Measurements from ENCODE around the gene NUDT5. TPM values are rescaled to one million over a fixed set of nuclear protein-coding genes. Genes with fewer than 3 reads are reported as not detected.
A peak's percentile ranks its signal among the peaks of the same experiment; 100 is the strongest.

NUDT5 gene
- total RNA-seq, 8 experiments from 2014 or later: 17.1 to 99.3 (median 36.6) TPM

DNA sequence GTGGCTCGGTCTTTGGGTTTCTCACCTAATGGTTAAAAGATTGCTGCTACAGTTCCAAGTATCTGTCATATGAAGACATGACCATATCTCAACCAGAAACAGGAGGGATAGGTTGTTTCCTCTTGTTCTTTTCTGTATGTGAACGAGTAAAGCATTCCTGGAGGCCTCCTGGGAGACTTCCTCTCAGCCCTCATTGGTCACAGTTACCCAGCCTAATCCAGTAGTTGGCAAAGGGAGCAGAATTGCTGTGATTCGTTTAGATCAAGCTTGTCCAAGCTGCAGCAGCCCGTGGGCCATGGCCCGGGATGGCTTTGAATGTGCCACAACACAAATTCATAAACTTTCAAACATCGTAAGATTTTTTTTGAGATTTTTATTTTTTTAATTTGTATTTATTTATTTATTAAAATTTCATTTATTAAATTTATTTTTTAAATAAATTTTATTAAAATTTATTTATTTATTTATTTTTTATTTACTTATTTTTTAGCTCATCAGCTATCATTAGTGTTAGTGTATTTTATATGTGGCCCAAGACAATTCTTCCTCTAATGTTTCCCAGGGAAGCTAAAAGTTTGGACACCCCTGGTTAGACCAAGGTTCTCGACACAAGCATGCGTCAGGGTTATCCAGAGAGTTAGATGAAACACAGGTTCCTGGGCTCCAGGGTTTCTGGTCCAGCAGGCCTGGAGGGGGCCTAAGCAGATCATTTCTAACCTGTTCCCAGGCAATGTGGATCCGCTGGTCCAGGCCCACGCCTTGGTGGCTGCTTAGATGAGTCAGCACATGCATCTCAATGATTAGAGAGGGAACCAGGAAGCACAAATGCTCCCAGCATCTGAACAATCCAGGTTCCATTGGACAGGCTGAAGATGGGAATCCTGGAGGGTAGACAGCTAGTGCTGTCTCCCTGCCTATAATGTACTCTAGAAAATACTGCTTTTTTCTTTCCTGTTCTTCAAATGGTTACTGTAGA lies 25.9 kb upstream of the NUDT5 start:
- Histone ChIP-seq H3K4me1 (replicated peaks in 1 of 2) (no peaks in the 10 kb centered on the region), H3K27ac (no peak overlapping the region), H3K4me3 (no peak overlapping the region)
- 67 to 100% (median 94%) methylated on average over 1 to 10 of the region's 10 CpGs for WGBS, 10 experiments
- in situ Hi-C loops (cut with MboI; ENCODE audit: low pct_unique_long_range_greater_than_20kb in 2 of 9, low sequenced_read_pairs in 9 of 9, unreplicated experiment in 9 of 9): loop anchor here in 1 of 9 experiments (25.0 kb wide), 1 partner anchor 109 kb away; no protein-coding TSS in a partner anchor
- ATAC-seq (replicated peaks in 6 of 8): peak in 2 of 8 experiments; percentile 41 to 68

DNA sequence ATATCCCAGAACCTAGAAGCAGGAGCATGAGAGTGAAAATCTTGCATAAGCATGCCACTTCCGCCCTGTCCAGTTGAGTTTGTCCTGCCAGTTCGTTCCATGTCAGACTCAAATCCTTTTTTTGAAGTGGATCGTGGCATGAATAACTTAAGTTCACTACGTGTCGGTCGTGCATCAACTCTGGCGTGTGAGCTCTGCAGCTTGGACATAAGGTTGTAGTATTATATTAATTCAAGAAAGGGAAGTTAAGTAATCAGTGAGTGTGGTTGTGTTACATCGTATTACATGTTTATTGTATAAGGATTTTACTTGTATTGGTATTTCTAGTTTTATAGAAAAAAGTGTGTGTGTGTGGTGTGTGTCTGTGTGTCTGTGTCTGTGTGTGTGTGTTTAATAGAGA lies 23.3 kb upstream of the NUDT5 start:
- 93 to 100% (median 97%) methylated on average over 1 to 8 of the region's 8 CpGs; no CpG with 5 or more reads in 2 of the 10 experiments for WGBS, 10 experiments
- no peak overlapping the region for H3K4me3 ChIP-seq
- in situ Hi-C loops (cut with MboI; ENCODE audit: low pct_unique_long_range_greater_than_20kb in 2 of 9, low sequenced_read_pairs in 9 of 9, unreplicated experiment in 9 of 9): loop anchor here in 1 of 9 experiments (25.0 kb wide), 1 partner anchor 107 kb away; no protein-coding TSS in a partner anchor
- ATAC-seq (replicated peaks in 6 of 8): no peak
- no peak overlapping the region for H3K27ac ChIP-seq
- H3K4me1 ChIP-seq (replicated peaks in 1 of 2): no peaks in the 10 kb centered on the region

DNA sequence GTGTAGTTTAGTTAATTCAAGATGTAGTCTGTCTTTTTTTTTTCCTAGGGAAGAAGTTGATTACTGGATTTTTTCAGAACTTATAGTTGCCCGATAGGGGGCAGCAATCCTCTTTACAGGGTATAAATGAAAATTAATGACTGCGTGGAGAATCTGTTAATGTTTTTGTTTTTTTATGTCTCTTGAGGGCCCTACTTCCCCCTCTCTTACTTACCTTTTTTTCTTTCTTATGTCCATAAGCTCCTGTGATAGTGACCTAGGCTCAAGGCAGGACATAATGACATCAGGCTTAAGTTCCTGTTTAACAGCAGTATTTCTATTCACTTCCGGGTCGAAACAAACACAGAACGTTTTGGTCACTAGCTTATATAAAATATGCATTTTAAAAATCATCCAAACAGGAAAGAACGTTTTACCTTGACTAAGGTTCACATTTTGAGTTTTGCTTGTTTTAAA lies 19.1 kb upstream of the NUDT5 start:
- H3K4me1 ChIP-seq (replicated peaks in 1 of 2): no peaks in the 10 kb centered on the region
- H3K4me3 ChIP-seq: no peak overlapping the region
- peak in 3 of 8 experiments; percentile 28 to 43 (median 40) for ATAC-seq (replicated peaks in 6 of 8)
- 20 to 65% (median 50%) methylated on average over 1 to 6 of the region's 6 CpGs for WGBS, 10 experiments
- H3K27ac ChIP-seq: no peak overlapping the region
- in situ Hi-C loops (cut with MboI; ENCODE audit: low pct_unique_long_range_greater_than_20kb in 2 of 9, low sequenced_read_pairs in 9 of 9, unreplicated experiment in 9 of 9): loop anchor here in 1 of 9 experiments (25.0 kb wide), 1 partner anchor 102 kb away; no protein-coding TSS in a partner anchor

DNA sequence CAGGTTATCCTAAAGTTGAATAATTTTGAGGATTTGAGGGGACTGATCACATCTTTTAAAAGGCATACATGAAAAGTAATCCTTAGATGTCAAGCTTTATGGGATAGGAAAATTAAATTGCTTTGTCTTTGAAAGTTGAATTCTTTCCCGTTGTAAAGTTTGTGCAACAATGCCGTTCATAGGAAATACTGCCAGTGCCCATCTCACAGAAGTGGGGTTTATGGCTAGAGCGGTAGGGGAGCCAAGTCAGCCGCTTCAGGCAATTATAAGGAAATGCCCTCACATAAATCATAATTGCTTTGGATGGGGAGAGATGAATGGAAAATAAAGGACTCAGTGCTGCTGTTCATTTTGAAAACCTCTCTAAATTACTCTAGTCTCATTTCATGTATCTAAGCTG lies 18.4 kb upstream of the NUDT5 start:
- Histone ChIP-seq H3K27ac (no peak overlapping the region), H3K4me3 (no peak overlapping the region), H3K4me1 (replicated peaks in 1 of 2) (no peaks in the 10 kb centered on the region)
- 20 to 100% (median 77%) methylated on average over 1 to 4 of the region's 4 CpGs; no CpG with 5 or more reads in 4 of the 10 experiments for WGBS, 10 experiments
- in situ Hi-C loops (cut with MboI; ENCODE audit: low pct_unique_long_range_greater_than_20kb in 2 of 9, low sequenced_read_pairs in 9 of 9, unreplicated experiment in 9 of 9): loop anchor here in 1 of 9 experiments (25.0 kb wide), 1 partner anchor 102 kb away; no protein-coding TSS in a partner anchor
- ATAC-seq (replicated peaks in 6 of 8): no peak

DNA sequence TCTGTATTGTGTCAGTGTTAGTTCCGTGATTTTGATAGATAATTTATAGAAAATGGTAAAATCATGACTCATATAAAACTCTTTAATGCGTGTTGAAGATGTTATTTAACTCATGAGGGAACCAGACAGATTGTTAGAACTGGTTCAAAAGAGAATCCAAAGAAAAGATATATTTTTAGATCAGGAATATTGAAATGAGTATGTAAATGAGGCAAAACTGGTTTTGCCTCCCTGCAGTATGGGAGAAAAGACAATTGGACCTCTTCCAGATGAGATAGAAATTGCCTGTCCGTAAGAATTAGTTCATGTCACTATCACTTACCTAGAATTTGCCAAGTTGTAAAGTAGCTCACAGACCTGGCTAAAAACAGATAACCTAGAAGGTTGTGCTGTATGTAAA lies 17.9 kb upstream of the NUDT5 start:
- in situ Hi-C loops (cut with MboI; ENCODE audit: low pct_unique_long_range_greater_than_20kb in 2 of 9, low sequenced_read_pairs in 9 of 9, unreplicated experiment in 9 of 9): loop anchor here in 1 of 9 experiments (25.0 kb wide), 1 partner anchor 101 kb away; no protein-coding TSS in a partner anchor
- Histone ChIP-seq H3K27ac (no peak overlapping the region), H3K4me1 (replicated peaks in 1 of 2) (no peaks in the 10 kb centered on the region), H3K4me3 (no peak overlapping the region)
- ATAC-seq (replicated peaks in 6 of 8): peak in 3 of 8 experiments; percentile 38 to 56 (median 46)
- WGBS, 10 experiments: 10 to 93% (median 89%) methylated on average over 2 to 3 of the region's 3 CpGs; no CpG with 5 or more reads in 1 of the 10 experiments

DNA sequence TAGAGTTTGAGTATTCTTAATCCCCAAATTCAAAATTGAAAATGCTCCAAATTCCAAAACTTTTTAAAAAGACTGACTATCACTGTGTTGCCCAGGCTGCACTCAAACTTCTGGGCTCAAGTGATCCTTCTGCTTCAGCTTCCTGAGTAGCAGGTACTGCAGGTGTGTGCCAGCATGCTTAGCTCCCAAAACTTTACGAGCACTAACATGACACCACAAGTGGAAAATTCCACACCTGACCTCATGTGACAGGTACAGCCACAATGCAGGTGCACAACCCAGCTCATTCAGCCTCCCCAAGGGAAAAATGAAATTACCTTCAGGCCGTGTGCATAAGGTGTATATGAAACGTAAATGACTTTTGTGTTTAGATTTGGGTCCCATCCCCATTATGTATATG lies 16.8 kb upstream of the NUDT5 start:
- Histone ChIP-seq H3K4me3 (no peak overlapping the region), H3K27ac (no peak overlapping the region), H3K4me1 (replicated peaks in 1 of 2) (no peaks in the 10 kb centered on the region)
- no peak for ATAC-seq (replicated peaks in 6 of 8)
- 50 to 100% (median 91%) methylated on average over 1 to 3 of the region's 3 CpGs; no CpG with 5 or more reads in 2 of the 10 experiments for WGBS, 10 experiments
- in situ Hi-C loops (cut with MboI; ENCODE audit: low pct_unique_long_range_greater_than_20kb in 2 of 9, low sequenced_read_pairs in 9 of 9, unreplicated experiment in 9 of 9): loop anchor here in 1 of 9 experiments (25.0 kb wide), 1 partner anchor 100 kb away; no protein-coding TSS in a partner anchor

DNA sequence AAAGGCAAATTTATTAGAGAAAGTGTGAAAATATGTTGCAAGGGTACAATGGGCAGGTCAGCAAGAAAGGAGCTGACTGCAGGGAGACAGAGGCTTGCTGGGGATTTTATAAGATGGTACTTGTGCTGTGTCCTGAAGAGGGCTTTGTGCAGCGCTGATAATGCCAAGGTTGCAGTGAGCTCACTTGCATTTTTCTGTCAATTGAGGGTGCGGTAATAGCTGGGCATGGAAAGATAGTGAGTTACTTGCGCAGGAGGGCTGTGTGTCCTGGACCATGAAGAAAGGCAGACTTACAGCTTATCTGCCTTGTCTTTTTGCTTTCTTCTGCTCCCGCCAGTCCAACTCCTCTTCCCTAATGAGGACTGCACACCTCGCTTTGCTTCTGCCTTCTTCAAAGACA lies 12.8 kb upstream of the NUDT5 start:
- 90 to 100% (median 98%) methylated on average over 1 to 5 of the region's 5 CpGs for WGBS, 10 experiments
- no peaks in the 10 kb centered on the region for H3K4me1 ChIP-seq (replicated peaks in 1 of 2)
- ATAC-seq (replicated peaks in 6 of 8): no peak
- H3K27ac ChIP-seq: no peak overlapping the region
- in situ Hi-C loops (cut with MboI; ENCODE audit: low pct_unique_long_range_greater_than_20kb in 2 of 9, low sequenced_read_pairs in 9 of 9, unreplicated experiment in 9 of 9): loop anchor here in 1 of 9 experiments (25.0 kb wide), 1 partner anchor 96 kb away; no protein-coding TSS in a partner anchor
- no peak overlapping the region for H3K4me3 ChIP-seq

DNA sequence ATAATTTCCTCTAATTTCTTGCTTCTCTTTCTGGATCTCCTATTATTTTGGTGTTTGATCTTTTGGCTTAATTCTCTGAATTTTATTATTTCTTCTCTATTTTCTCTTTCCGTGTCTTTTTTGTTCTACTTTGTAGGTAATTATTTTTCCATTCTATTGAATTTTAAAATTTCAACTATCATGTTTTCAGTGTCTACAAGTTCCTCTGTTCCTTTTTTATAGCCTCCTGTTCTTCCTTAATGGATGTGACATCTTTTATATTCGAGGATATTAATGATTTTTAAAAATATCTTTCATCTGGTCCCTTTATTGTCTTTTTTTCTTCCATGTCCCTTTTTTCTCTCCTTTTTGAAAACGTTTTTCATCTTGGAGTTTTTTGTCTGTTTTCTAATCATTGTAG lies 11.4 kb upstream of the NUDT5 start:
- ATAC-seq (replicated peaks in 6 of 8): no peak
- in situ Hi-C loops (cut with MboI; ENCODE audit: low pct_unique_long_range_greater_than_20kb in 2 of 9, low sequenced_read_pairs in 9 of 9, unreplicated experiment in 9 of 9): loop anchor here in 1 of 9 experiments (25.0 kb wide), 1 partner anchor 95 kb away; no protein-coding TSS in a partner anchor
- Histone ChIP-seq H3K4me1 (replicated peaks in 1 of 2) (no peaks in the 10 kb centered on the region), H3K27ac (no peak overlapping the region), H3K4me3 (no peak overlapping the region)
- 52 to 84% (median 69%) methylated on average over 2 to 3 of the region's 3 CpGs for WGBS, 10 experiments

DNA sequence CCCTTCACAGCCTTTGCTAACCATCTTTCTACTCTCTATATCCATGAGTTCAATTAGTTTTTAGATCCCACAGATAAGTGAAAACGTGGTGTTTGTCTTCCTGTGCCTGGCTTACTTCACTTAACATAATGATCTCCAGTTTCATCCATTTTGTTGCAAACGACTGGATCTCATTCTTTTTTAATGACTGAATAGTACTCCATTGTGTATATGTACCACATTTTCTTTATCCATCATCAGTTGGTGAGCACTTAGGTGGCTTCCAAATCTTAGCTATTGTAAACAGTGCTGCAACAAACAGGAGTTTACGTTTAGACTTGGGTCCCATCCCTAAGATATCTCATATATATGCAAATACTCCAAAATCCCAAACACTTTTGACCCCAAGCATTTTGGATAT lies 9.4 kb upstream of the NUDT5 start:
- Histone ChIP-seq H3K4me3 (no peak overlapping the region), H3K27ac (no peak overlapping the region), H3K4me1 (replicated peaks in 1 of 2) (no peaks in the 10 kb centered on the region)
- ATAC-seq (replicated peaks in 6 of 8): no peak
- WGBS, 10 experiments: 33 to 100% (median 93%) methylated on average over 1 to 3 of the region's 3 CpGs; no CpG with 5 or more reads in 3 of the 10 experiments
- in situ Hi-C loops (cut with MboI; ENCODE audit: low pct_unique_long_range_greater_than_20kb in 2 of 9, low sequenced_read_pairs in 9 of 9, unreplicated experiment in 9 of 9): loop anchor here in 1 of 9 experiments (25.0 kb wide), 1 partner anchor 93 kb away; no protein-coding TSS in a partner anchor

DNA sequence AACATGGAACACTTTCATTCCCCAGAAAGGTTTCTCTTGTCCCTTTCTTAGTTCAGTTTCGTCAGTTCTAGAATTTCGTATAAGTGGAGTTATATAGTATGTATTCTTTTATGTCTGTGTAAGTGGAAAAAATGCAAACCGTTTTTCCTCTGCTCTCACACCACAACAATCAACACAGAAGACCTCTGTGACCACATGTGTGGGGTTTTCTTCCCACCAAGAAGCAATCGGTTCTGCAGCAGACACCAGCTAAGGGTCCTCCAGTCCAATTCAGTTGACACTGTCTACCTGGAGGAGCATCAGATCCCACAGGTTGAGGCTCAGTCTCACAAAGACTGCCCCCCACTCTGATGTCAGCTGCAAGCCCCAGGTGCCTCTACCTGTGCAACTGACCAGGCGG lies 6.5 kb upstream of the NUDT5 start:
- H3K4me1 ChIP-seq (replicated peaks in 1 of 2): peaks cover 2 to 5% of the 10 kb centered on the region in 2 donors

DNA sequence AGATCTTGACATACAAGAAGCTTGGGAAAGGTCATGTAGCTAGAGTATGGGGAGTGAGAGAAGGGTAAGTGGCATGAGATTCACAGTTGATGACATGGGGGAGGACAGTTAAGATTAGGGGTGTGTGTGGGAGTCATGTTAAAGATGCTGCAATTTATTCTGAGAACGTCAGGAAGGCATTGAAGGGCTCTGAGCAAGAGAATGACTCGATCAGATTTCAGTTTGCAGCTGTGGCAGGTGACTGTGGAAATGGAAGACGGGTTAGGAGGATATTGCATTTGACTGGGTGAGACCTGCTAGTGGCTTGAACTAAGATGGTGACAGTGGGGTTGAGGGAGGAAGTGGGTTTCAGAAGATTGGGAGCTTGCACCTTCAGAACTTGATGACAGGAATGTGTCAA lies 5.9 kb upstream of the NUDT5 start:
- no peak for ATAC-seq (replicated peaks in 6 of 8)
- H3K4me1 ChIP-seq (replicated peaks in 1 of 2): peaks cover 3 to 6% of the 10 kb centered on the region in 2 donors
- WGBS, 10 experiments: 50 to 100% (median 82%) methylated on average over 1 to 3 of the region's 3 CpGs; no CpG with 5 or more reads in 2 of the 10 experiments
- in situ Hi-C loops (cut with MboI; ENCODE audit: low pct_unique_long_range_greater_than_20kb in 2 of 9, low sequenced_read_pairs in 9 of 9, unreplicated experiment in 9 of 9): loop anchor here in 1 of 9 experiments (25.0 kb wide), 1 partner anchor 89 kb away; no protein-coding TSS in a partner anchor
- H3K27ac ChIP-seq: no peak overlapping the region
- H3K4me3 ChIP-seq: no peak overlapping the region

More for the DNA sequence above, 6.5 kb upstream of the NUDT5 start:
- Histone ChIP-seq H3K27ac (no peak overlapping the region), H3K4me3 (no peak overlapping the region)
- in situ Hi-C loops (cut with MboI; ENCODE audit: low pct_unique_long_range_greater_than_20kb in 2 of 9, low sequenced_read_pairs in 9 of 9, unreplicated experiment in 9 of 9): loop anchor here in 1 of 9 experiments (25.0 kb wide), 1 partner anchor 90 kb away; no protein-coding TSS in a partner anchor
- no peak for ATAC-seq (replicated peaks in 6 of 8)
- WGBS, 10 experiments: 80 to 100% (median 96%) methylated on average over 2 to 4 of the region's 5 CpGs; no CpG with 5 or more reads in 2 of the 10 experiments

DNA sequence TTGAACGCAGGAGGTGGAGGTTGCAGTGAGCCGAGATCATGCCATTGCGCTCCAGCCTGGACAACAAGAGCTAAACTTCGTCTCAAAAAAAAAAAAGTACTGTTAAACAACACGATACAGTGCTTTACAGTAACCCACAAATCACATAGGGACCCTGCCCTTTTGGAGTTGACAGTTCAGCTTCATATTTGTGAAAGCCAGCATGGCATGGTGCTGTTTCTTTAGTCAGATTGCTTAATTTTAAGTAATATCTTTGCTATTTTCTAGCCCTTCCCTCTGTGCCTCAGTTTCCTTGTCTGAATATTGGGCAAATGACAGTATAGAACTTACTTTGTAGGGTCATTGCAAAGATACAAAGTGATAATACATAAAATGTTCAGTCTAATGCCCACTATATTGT lies 5.2 kb upstream of the NUDT5 start:
- WGBS, 10 experiments: 100% methylated on average over 1 to 5 of the region's 5 CpGs; no CpG with 5 or more reads in 4 of the 10 experiments
- peaks cover 3 to 6% of the 10 kb centered on the region in 2 donors for H3K4me1 ChIP-seq (replicated peaks in 1 of 2)
- ATAC-seq (replicated peaks in 6 of 8): no peak
- no peak overlapping the region for H3K27ac ChIP-seq
- in situ Hi-C loops (cut with MboI; ENCODE audit: low pct_unique_long_range_greater_than_20kb in 2 of 9, low sequenced_read_pairs in 9 of 9, unreplicated experiment in 9 of 9): loop anchor here in 1 of 9 experiments (25.0 kb wide), 1 partner anchor 89 kb away; no protein-coding TSS in a partner anchor
- H3K4me3 ChIP-seq: no peak overlapping the region
